GM21723 (cell line): ENCODE measurements around the gene PLD5.
"Not testable (repeated sequence)": the region's sequence is repeated elsewhere in the genome, so short reads cannot be mapped to it uniquely, and the experiment has no call there.

Experiments used
- ATAC-seq: cut with Tn5 transposase; IDR thresholded peaks from one replicate; pipeline ENCODE4 v1.9.1; 2021; ENCODE audit warnings: mild to moderate bottlenecking, moderate library complexity; ENCODE audit not compliant: unreplicated experiment

PLD5 gene

DNA sequence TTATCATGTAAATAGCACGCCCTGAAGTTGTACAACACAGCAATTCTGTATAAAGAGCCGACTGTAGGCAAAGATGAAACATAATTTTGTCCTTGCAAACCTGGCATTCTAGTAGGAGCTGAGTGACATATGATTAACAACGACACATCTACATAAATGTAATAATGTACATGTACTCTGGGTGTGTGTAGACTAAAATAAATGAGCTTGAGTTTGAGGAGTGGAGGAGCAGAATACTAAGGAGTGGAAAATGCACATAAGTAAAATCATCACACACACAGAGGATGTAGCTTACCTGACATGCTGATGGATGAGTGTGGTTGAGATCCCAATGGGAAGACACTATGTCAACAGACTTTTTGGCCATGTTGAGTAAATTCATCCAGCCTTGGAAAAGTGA is 236.4 kb downstream of the PLD5 start:
- not testable (repeated sequence) for ATAC-seq

DNA sequence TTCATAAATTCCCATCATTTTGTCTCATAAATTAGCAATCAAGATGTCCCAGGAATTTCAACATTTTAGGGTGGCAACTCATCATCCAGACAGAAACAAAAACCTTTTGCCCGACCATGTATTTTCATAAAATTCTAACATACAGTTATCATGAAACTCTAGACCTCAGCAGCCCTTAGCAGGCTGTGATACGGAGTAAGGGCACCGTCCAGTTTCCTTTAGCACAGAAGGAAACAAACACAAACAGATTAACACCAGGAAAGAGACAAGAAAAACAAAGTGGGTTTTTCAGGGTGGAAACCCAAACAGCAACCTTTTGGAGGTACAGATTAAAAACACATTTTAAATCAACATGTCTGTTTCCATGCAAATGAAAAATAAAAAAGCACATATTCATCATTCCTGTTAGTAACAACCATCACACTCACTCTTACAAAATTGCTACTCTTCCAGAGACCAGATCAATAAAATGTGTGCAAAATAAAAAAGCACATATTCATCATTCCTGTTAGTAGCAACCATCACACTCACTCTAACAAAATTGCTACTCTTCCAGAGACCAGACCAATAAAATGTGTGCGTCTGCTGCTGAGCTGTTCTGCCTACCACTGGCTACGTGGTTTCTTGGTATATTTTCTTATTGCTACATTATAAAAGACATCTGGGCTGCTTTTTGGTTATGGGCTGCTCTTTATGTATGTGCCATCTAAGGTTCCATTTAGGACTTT is 241.6 kb downstream of the PLD5 start:
- not testable (repeated sequence) for ATAC-seq

GRCh38 chr1:242278406-242278805 is 246.1 kb downstream of the PLD5 start:
- not testable (repeated sequence) for ATAC-seq

DNA sequence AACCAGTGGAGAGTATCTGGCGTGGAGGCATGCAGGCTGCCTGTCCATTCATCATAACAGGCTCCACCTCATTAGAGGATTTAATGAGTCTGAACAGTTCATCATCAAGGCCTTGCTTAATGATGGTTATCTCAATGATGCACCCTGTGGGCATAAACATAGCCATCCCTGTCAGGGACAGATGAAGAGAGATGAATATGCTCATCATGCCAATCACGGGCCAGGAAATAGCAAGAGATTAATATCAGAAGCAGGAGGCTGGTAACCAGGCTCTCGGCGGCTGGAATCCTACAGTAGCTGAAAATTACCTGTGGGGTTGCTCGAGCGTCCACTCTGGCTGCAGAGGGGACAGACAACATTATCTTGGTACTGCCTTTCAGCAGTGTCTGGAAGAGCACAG is 247.7 kb downstream of the PLD5 start:
- ATAC-seq, result not testable (repeated sequence)

- ATAC-seq, result not testable (repeated sequence)
These were observed 257.5 kb downstream of the PLD5 start for GRCh38 chr1:242267004-242267403.

GRCh38 chr1:242264419-242264818 is 260.1 kb downstream of the PLD5 start:
- ATAC-seq, result not testable (repeated sequence)

DNA sequence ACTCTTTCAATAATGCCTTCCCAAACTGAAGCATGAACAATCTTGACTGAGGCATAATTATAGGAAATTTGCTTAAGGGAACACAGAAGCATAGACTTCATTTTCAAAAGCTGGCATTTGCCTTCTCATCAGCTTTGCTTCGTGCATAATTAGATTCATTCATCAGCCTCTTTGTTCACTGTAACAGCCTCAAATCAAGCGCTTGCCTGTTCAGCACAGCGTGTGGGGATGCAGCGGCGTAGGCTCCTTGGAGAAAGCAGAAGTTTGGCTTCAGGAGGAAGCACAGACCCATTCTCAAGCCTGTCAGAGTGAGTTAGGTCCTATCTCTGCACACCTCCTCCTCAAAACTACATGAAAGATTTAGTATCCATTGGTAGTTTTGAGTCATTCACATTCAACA is 279.2 kb downstream of the PLD5 start:
- ATAC-seq, result no peak

GRCh38 chr1:242243472-242243871 is 281.0 kb downstream of the PLD5 start:
- ATAC-seq, result peak; percentile 94

DNA sequence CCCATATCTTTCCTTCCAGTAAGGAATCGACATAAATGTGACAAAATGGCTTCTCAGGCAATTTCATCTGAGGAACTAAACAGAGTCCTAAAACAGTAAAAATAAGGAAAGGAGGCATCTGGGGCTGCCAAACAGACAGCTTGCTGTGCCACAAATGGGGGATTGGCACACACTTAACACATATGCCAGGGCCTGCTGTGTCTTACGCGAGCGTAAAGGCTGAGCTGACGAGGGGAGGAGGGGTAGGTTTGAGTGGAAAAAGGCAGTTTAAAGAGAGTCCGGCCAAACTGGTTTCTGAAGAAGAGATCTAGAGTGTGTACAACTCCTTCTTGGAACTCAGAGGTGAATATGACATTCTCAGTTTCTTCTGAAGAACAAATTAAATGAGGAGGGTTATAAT is 281.5 kb downstream of the PLD5 start:
- ATAC-seq, result peak; percentile 19

GRCh38 chr1:242241936-242242335 is 282.6 kb downstream of the PLD5 start:
- no peak for ATAC-seq

DNA sequence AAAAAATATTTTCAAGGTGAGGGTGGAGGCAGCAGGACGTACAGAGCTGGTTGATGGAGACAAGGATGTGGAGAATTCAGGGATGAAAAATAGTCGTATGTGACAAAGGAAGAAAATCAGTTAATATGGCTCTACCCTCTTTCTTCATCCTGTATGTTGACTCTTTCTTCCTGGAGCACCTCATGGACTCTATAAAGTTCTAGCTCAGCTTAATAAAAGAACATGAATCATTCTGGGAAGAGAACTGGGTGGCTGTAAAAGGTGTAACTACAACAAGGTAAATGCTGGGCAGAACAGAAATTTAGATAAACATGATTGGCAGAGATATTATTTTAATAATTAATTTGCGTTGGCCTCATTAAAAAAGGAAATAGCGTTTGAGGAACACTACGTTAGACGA is 283.8 kb downstream of the PLD5 start:
- ATAC-seq, result no peak

DNA sequence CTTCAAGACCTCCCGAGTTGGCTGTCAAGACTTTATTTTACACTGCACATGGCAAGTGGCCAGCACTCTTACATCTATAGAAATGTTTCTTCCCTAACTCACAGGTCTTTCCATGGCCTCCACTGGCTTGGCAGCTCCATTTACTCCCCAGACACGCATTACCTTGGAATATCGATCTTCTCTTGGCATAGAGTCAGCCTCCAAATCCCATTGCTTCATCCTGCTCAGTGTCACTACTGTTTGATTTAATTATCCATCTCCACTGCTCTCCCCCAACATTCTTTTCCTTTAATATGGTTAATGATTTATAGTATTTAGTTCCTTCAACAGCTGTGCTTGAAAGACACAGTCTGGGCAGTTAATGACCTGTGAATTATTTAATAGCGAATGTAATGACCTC is 284.4 kb downstream of the PLD5 start:
- no peak for ATAC-seq

- no peak for ATAC-seq
These were observed 285.1 kb downstream of the PLD5 start for GRCh38 chr1:242239398-242239797.

- ATAC-seq, result no peak
These were observed 287.4 kb downstream of the PLD5 start for GRCh38 chr1:242237051-242237450.

DNA sequence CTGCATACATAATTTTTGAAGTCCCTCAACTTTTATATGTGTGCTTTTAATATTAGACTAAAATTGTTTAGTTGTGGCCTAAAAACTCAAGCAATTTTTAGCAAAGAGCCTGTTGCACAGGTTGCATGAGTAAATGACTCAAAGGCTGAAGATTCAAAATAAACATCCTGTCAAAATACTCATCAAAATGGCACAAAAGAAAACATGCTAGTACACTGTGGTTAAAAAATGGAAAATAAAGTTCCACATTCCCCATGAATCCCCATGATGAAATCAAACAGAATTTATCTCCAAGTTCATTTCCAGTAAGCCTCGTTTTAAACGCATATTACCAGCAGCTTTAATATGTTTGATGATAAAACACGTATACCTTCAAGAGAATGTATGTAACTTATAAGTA is 295.5 kb downstream of the PLD5 start:
- no peak for ATAC-seq

DNA sequence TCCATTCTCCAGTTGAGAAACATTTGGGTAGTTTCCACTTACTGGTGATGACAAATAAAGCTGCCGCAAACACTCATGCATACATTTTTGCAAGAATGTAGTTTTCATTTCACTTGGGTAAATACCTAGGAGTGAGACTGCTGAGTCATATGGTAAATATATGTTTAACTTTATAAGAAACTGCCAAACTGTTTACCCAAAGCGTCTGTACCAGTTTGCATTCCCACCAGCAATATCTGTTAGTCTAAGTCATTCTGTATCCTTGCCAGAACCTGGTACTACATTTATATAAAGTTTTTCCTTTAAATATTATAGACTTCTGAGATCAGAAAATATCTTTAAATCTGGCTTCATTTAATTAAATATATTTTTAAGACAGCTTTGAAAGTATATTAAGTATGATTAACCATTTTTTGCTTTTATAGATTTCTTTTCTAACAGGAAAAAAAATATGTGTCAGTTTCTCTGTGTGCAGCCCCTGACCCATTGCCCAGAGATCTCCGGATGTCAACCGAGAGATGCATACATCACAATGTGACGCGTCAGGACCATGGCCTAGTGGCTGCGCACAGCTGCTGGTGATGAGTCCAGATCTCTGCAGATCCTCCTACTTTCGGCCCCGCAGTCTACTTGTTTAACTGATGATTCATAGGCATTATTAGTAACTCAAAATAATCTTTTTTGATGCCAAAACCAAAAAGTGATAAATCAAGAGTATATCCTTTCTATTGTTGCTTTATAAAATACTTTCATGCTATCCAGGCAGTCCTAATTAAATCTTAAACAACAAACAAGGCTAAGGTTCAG is 298.5 kb downstream of the PLD5 start:
- no peak for ATAC-seq

GRCh38 chr1:242224878-242225766 is 299.4 kb downstream of the PLD5 start:
- not testable (repeated sequence) for ATAC-seq

DNA sequence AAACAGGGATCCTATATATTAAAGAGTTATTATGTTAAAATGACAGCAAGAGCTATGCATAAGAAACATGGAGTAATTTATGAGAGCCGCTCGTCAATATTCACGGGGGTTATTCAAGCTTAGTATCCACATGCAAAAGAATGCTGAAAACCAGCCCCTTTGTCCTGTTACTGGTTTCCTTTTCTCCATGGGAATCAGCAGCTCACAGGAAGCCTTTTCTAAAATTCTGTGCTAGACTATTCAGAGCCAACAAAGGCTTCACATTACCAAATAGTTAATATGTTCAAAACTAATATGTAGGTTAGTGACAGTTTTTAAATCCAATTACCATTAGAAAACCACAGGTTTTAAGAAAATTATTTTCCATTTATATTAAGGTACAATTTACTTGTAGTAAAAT is 300.0 kb downstream of the PLD5 start:
- ATAC-seq, result no peak

DNA sequence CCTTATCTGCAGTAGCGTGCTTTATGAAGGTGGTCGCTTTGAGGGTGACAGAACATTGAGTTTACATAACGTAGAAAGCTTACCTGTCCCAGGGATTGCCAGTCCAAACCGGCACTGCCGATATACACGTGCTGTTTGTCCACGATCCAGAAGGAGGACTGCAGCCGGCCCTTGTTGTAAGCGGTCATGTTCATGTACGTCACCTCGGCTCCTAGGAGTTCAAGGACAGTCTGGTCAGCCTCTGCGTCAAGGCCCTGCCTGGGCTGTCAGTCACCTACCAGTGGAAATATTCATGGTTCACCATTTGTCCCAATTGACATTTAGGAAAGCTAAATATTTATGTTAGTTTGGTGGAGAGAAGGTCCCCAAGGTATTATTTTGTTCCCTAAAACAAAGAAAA is 304.6 kb downstream of the PLD5 start:
- no peak for ATAC-seq

- no peak for ATAC-seq
These were observed 305.1 kb downstream of the PLD5 start for GRCh38 chr1:242219298-242219901.

GRCh38 chr1:242216368-242216767 is 308.1 kb downstream of the PLD5 start:
- no peak for ATAC-seq
